Activated T-helper 1 cell treated with Interleukin-2 at 50 U/mL for 16 hours (primary cell): ENCODE results near the gene ABCC3.

Source experiments
- DNase-seq: peaks from one replicate; pipeline ENCODE4 v3.0.0-alpha.2; 2020; ENCODE audit warnings: low read depth

ABCC3 gene

DNA sequence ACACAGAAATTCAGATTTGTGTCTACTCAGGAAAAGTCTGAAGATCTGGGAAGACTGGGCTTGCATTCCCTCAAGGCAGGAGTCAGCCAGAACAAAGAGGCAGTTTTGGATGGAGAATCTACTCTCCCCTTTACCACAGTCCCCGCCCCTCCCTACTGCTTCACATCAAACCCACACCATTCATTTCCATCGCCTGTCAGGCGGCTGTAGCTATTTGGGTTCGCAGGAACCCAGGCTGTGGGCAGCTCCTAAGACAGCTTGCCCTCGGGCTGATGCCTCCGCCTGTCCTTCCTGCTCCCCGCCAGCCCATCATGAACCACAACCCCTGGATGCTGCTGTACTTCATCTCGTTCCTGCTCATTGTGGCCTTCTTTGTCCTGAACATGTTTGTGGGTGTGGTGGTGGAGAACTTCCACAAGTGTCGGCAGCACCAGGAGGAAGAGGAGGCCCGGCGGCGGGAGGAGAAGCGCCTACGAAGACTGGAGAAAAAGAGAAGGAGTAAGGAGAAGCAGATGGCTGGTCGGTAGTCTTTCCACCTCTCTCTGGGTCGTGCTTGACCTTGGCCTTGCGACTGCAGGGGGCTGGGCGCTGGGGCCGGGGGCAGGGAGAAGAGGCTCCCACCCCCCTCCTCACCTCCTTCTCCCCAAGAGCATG is 27.0 kb upstream of the ABCC3 start:
- DNase-seq: no peak

DNA sequence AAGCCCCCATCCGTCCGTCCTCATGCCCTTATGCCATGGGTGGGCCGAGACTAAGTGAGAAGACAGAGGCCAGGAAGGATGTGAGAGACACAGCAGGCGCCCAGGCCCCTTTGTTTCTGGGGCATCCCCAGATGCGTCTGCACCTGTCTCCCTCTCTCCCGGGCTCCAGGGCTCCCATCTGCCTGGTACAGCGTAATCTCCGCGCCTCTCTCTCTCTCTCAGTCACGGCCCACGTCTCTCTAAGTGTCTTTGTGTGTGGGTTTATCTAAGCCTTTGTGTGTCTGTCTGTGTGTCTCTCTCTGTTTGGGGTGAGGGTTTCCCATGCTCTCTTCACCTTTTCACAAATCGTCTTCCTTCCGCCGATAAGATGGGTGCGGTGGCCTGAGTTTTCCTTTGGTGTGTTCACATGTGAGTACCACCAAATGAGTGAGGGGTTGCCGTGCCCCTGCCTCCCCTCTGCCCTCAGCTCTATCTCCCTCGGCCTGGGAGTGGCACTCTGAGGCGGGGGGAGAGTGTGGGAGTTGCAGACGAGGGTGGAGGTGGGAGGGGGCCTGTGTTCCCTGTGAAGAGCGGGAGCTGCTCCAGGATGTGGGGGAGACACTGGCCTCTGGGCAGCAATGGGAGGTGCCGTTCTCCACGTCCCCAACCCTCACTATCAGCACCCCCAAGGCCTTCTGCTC is 25.8 kb upstream of the ABCC3 start:
- no peak for DNase-seq

DNA sequence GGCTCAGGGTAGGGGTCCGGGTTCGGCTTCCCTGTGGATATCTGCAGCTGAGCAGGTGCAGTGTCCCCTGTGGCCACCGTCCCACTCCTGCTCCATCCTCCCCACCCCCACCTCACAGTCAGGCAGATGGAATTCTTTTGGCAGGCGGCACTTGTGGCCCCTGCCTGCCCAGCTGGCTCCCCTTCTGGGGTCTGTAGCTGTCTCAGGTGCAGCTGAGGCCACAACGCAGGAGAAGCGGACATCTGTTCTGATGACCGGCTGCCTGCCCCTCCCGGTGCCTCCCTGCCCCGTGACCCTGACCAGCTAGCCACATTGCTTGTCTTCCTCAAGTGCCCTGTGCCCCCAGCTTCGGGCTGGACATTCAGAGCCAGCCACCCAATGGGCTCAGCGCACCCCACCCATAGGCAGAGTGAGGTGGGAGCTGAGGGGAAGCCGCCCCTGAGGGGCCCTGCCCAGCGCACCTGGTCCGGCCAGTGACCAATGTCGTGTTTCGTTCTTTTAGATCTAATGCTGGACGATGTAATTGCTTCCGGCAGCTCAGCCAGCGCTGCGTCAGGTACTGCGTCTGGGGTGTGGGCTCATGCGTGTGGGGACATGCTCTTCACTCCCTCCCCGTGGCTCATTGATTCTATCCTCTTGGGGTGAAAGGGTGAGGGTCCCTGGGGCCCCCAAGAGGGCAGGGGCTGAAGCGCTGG is 25.2 kb upstream of the ABCC3 start:
- no peak for DNase-seq

DNA sequence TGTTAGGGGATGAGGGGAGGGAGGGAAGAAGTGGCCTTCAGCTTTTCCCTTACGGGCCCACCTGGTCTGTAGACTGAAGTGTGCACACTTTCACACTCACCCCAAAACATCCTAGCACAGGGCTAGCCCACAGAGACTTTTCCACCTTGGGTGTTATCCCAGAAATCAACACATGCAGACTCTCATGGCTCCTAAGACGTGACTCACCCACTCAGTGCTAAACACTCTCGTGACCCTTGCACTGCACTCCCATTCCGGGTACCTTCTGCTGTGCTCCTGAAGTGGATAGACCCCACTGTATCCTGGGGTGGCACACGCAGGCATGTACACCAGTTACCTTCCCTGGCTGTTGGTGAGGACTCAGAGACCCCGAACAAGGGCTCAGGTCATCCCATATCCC is 23.0 kb upstream of the ABCC3 start:
- DNase-seq: no peak

DNA sequence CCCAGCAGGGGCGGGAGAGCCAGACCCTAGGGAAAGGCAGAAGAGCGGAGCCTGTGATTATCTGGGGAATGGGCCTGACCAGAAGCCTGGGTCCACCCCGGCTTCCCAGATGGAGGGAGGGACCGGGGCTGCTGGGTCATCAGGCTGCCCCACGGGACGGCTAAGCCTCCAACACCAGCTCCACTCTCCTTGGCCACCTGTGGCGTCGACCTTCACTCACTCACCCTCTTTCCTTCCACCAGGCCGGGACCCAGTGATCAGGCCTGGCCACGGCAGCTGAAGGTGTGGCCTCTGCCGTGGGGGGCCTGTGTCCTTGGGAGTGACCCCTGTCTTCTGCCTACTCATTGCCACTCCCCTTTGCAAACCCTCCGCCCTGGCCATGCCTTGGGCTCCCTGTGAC is 22.4 kb upstream of the ABCC3 start:
- DNase-seq: no peak

DNA sequence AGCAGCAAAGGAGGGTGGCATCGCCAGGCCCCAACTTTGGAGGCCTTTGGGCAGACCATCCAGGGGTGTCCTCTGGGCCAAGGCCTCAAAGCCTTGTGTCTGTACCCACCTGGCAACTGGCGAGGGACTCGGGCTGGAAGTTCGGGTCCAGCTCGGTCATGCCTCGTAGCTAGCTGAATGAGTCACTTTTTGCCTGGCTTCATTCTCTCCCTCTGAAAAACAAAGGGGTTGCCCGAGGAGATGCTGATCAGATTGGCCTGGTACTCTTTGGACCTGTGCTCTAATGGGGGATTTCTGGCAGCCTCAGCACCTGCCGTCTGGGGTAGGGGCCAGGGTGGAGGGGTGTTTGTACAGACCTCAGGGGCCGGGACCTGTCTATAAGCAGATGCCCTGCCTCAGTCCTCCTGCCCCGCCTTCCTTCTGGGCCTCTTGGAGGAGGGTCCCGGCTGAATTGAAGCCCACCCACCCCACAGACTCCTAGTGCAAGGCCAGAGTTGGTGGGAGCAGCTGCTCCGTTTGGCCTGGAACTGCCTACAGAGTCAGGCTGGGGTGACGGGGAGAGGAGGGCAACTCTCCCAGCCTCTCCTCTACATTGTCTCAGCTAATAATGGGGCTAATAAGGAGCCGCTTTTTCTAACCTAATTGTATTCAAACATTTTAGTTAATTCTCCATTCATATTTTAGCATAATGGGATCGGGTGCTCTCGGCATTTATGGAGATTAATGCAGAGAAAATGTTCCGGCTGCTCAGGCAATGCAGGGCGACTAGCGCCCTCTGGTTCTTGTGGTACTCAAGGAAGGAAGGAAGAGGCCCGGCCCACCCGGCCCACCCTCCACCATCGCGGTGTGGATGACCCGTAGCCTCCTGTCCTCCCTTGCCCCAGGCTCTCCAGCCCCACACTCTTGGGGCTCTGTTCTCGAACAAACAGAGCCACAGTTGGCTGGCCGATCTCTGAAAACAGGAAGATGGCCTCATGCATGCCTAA is 21.4 kb upstream of the ABCC3 start:
- no peak for DNase-seq

DNA sequence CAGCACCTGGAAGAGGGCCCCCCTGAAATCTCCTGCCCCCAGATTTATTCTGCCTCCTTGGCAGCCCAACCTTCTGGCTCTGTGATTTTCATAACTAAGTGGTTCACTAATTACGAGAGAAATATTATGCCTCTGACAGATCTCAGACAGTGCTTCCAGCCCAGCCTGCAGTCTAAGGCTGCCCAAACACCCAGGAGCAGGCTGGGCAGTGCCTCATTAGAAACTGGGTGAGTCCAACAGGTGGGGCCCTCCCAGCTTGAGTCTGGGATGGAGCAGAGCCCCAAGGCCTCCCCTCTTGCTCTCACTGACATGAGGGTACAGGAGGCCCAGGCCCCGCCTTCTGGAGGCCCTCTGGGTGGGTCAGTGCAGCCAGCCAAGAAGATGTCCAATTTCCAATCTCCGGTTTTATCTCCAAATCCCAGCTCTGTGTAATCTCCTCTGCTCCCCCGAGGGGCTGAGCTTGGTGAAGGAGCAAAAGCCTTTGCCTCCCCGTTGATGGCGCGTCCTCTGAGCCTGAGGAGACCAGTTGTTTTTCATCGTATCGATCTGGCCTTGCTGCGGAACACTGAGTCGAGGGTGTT is 20.1 kb upstream of the ABCC3 start:
- no peak for DNase-seq

DNA sequence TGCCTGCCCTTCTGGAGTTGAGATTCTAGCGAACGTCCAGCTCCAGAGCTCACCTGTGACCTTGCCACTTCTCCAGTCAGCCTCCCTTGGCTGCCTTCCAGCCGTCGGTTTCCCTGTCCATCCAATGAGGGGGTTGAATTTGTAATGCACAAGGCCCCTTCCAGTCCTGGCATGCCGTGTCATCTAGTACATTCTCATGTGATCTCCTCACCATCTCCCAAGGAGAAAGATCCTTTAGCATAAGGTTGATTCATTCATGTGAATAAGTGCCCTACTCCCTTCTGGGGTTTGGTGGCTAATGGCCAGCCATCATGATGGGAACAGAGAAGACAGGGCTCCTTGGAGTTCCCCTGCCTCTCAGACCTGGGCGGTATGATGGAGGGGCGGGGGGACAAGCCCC is 18.9 kb upstream of the ABCC3 start:
- DNase-seq: no peak

DNA sequence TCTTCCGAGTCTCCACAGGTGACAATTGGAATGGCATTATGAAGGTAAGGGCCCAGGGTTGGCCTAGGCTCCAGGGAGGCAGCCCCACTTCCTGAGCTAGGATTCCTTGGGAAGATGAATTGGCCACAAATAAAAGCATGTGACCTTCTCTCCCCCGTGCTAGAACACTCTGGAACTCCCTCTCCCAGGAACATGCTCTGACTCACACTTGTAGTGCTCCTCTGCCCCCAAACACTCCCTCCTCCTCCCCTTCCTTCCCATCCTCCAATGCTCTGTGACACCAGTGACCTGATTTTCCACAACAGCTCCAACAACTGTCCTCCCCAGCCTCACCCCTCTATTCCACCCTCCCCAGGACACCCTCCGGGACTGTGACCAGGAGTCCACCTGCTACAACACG is 16.4 kb upstream of the ABCC3 start:
- no peak for DNase-seq

DNA sequence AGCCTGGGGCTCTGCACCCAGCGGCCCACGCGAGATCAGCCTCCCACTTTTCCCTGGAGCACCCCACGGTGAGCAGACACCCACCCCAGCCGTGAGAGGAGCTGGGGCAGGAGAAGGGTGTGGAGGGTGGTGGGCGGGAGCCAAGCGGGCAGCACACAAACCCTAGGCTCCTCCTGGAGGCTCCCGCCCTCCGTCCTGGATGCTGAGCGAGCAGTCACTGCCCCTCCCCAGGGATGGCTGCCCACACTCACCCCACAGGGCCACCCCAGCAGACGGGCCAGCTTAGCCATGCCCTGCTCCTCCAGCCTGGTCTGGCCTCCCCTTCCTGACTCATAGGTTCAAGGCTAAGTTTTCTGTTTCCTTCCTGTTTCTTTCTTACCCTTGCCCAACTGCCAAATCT is 15.7 kb upstream of the ABCC3 start:
- DNase-seq: no peak

DNA sequence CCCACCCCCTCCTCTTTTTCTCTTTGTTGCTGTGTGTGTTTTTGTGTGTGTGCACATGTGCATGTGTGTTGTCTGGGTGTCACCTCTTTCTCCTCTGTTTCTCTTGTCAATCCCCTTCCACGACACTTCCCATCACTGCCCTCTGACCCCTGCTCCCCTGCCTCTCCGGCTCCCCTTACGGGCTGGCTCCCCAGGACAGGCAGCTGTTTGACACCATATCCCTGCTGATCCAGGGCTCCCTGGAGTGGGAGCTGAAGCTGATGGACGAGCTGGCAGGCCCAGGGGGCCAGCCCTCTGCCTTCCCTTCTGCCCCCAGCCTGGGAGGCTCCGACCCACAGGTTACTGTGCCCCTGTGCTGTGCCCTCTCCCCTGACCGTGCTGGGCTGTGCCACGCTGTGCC is 15.2 kb upstream of the ABCC3 start:
- DNase-seq: no peak

DNA sequence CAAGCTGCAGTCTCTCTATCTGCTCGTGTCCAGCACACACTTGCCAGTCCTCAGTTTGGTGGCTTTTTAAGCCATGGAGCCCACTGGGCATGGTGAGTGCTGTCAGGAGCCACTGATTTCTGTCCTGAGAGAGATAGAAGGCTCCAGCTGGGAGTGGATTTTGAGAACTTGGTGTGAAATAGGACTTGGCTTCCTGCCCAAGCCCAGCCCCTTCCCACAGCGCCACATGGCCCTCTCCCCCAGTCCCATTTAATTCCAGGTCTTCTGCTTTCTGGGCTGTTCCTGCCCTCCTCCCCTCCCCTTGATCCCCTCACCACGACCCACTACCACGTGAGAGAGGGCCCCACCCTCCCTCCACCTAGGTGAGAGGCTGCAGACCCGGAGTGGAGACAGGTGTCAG is 14.4 kb upstream of the ABCC3 start:
- DNase-seq: no peak

DNA sequence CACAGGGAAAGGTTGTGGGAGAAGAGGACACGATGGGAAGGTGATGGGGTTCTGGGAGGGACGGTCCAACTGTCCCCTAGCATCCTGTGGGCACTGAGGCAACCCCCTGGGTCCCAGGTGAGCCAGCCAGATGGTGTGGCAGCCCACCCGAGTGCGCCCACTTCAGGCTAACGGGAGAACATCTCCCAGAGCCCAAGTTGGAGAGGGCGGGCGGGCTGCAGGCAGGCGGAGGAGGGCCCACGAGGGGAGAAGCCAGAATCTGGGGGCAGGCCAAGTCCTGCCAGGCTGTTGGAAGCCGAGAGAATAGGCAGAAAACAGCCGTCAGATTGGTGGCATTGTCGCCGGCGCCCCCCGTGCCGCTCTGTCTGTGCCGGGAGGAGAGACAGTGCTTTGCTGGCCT is 13.8 kb upstream of the ABCC3 start:
- no peak for DNase-seq

DNA sequence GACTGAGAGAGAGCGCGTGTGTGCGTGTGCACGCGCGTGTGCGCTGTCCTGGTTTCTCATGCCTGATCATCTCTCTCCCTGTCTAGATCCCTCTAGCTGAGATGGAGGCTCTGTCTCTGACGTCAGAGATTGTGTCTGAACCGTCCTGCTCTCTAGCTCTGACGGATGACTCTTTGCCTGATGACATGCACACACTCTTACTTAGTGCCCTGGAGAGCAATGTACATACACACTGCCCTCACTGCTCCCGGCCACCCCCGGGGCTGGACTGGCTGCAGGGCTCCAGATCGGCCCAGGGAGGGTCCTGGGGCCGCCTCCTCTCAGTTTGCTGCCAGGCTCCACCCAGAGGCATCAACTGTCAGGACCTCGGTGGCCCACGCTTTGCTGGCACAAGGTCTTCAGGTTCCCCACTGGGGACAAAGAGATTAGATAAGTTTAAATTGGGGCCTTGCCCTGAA is 13.1 kb upstream of the ABCC3 start:
- DNase-seq: no peak

DNA sequence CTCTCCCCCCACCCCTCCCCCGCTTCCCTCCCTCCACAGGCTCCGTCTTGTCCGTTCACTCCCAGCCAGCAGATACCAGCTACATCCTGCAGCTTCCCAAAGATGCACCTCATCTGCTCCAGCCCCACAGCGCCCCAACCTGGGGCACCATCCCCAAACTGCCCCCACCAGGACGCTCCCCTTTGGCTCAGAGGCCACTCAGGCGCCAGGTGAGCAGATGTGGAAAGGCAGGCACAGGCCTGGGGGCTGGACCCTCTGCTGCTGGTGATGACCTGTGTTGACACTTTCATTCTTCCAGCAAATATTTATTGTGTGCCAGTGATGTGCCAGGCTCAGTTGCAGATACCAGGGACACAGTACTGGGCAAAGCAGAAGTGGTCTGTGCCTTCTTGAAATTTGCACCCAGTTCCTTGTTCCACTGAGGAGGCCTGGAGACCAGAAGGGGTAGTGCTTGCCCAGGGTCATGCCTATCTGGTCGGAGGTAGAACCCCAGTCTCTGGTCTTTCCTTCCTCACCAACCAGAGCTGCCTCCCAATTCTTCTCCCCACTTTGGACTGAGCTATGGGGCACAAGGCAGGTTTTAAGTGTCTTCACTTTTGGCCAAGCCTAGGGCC is 10.3 kb upstream of the ABCC3 start:
- DNase-seq: no peak

DNA sequence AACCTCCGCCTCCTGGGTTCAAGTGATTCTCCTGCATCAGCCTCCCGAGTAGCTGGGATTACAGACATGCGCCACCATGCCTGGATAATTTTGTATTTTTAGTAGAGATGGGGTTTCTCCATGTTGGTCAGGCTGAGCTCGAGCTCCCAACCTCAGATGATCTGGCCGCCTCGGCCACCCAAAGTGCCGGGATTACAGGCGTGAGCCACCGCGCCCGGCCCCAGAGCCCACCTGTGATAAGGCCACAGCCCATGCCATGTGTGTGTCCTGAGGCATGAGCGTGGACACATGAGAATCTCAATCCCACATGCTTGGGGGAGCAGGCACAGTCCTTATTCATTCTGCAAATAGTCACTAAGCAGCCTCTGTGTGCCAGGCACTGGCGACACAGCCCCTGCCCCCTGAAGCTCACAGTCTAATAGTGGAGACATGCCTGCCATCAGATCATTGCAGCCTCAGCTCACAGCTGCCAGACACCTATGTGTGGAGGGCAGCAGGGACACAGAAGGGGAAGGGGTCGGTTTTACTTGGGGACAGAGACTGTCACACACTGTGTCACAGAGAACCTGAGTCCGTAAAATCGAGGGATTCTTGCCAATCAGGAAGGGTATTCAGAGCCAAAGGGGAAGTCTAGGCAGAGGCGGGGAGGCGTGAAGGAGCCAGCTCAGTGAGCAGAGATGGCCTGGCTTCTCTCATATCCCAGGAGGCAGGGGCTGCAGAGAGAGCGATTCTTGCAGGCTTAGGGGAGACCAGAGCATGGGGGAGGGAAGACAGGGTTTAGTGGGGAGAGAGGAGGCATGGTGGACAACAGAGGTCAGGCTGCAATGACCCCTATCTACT is 9.4 kb upstream of the ABCC3 start:
- DNase-seq: no peak

DNA sequence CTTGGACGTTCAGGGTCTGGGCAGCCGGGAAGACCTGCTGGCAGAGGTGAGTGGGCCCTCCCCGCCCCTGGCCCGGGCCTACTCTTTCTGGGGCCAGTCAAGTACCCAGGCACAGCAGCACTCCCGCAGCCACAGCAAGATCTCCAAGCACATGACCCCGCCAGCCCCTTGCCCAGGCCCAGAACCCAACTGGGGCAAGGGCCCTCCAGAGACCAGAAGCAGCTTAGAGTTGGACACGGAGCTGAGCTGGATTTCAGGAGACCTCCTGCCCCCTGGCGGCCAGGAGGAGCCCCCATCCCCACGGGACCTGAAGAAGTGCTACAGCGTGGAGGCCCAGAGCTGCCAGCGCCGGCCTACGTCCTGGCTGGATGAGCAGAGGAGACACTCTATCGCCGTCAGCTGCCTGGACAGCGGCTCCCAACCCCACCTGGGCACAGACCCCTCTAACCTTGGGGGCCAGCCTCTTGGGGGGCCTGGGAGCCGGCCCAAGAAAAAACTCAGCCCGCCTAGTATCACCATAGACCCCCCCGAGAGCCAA is 8.6 kb upstream of the ABCC3 start:
- DNase-seq: peak; percentile 43

DNA sequence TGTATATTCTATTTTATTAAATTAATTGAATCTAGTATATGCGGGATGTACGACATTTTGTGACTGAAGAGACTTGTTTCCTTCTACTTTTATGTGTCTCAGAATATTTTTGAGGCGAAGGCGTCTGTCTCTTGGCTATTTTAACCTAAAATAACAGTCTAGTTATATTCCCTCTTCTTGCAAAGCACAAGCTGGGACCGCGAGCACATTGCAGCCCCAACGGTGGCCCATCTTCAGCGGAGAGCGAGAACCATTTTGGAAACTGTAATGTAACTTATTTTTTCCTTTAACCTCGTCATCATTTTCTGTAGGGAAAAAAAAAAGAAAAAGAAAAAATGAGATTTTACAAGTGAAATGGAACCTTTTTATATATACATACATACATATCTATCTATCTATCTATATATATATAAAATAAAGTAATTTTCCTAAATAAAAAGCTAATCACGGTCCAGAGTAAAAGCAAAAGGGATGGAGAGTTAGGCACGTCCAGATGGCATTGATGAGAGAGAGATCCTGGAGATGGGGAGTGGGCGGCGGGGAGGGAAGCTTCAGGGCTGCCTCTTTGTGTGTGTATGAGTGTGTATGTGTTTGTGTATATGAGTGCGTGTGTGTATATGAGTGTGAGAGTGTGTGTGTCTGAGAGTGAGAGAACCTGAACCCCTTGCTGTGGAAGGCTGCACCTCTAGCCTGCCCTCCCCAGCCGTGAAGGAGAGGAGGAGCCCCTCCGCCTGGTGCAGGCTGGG is 7.5 kb upstream of the ABCC3 start:
- DNase-seq: no peak

DNA sequence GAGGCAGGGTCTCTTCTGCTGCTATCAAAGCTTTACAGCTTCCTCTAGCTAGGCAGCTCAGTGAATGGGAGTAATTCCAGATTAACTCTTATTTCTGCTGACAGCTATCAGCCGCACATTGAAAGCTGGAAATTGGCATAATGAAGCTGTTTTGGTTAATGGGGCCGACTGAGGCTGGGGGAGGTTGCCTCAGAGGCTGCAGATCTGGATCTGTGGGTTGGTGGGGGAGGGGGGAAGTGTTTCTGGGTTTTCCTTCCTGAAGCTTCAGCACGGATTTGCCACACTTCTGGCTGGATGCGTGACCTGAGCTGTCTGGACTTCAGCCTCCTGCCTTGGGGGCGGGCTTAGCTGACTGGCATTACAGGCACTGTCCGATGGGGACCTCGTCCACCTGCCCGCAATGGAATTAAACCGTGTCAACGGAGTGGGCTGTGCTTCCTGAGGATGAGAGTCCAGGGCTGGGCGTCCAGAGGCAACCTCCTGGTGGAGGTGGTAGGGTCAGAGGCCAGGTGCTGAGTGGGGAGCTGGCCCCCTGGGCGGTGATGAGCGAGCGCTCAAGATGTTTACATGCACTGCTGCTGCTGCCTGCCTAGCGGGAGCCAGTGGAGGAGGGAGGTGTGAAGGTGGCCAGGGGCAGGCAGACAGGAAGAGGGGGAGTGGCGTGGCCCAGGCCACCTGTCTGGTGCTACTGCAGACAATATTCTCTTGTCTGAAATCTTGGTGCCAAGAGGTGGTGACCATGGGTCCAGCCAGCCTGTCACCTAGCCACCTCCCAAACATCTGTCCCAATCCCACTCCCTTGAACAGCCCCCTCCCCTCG is 6.7 kb upstream of the ABCC3 start:
- DNase-seq: no peak
